ENCODE measurements around the gene OR6K3.

Gene OR6K3

DNA sequence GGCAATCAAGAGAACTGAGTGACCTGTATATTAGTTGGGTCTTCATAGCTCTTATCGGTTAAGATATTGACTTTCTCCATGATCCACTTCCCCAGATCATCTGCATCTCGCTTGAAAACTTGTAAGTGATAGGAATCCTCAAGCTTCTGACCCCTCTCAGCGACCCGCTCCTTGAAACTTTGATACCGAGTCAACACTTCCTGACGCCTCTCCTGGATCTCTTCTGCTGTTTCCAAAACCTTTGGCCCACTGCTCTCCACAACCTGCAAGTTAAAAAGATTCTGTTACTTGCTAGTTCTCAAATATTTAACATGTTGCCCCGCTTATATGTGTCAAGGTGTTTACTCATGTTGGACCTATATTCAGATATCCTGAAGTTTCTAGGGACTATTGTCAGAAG is 35.4 kb downstream of the OR6K3 start:
- DNase-seq, result no peak
- TF ChIP-seq, protein P1, sequence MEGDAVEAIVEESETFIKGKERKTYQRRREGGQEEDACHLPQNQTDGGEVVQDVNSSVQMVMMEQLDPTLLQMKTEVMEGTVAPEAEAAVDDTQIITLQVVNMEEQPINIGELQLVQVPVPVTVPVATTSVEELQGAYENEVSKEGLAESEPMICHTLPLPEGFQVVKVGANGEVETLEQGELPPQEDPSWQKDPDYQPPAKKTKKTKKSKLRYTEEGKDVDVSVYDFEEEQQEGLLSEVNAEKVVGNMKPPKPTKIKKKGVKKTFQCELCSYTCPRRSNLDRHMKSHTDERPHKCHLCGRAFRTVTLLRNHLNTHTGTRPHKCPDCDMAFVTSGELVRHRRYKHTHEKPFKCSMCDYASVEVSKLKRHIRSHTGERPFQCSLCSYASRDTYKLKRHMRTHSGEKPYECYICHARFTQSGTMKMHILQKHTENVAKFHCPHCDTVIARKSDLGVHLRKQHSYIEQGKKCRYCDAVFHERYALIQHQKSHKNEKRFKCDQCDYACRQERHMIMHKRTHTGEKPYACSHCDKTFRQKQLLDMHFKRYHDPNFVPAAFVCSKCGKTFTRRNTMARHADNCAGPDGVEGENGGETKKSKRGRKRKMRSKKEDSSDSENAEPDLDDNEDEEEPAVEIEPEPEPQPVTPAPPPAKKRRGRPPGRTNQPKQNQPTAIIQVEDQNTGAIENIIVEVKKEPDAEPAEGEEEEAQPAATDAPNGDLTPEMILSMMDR (IDR thresholded peaks at IDR 0.05; ENCODE audit: low read depth, low read length), result no peak
- no peaks in the 10 kb centered on the region for H3K27me3 ChIP-seq
- no peak overlapping the region for H3K4me3 ChIP-seq (ENCODE audit: low read depth, low read length)
- H3K36me3 ChIP-seq, result no peaks in the 10 kb centered on the region
- no peaks in the 10 kb centered on the region for H3K9me3 ChIP-seq
- H3K4me1 ChIP-seq, result no peaks in the 10 kb centered on the region

DNA sequence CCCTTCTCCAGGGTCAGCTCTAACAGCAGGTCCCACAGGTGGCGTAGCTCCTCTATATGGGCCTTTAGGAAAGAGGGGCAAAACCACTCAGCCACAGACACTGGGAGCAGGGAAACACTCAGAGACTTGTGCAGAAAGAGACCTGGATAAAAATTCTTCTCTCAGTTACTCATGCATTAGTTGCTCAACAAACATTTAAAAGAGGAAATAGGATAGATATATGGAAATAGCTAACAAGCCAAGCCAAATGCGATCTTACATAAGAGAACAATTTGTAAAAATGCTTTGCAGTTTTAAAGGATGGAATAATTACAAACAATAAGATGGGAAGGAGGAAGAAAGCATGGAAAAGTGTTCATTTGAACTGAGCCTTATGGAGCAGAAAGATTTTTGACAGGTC is 38.9 kb downstream of the OR6K3 start:
- Histone ChIP-seq H3K27me3 (no peaks in the 10 kb centered on the region), H3K4me1 (no peaks in the 10 kb centered on the region), H3K4me3 (ENCODE audit: low read depth, low read length) (no peak overlapping the region), H3K9me3 (no peaks in the 10 kb centered on the region), H3K36me3 (no peaks in the 10 kb centered on the region)
- TF ChIP-seq, protein P1 (IDR thresholded peaks at IDR 0.05; ENCODE audit: low read depth, low read length), result no peak
- DNase-seq, result no peak

GRCh38 chr1:158679289-158679688 is 41.2 kb downstream of the OR6K3 start:
- TF ChIP-seq, protein P1 (IDR thresholded peaks at IDR 0.05; ENCODE audit: low read depth, low read length), result no peak
- H3K27me3 ChIP-seq, result no peaks in the 10 kb centered on the region
- no peaks in the 10 kb centered on the region for H3K4me1 ChIP-seq
- no peak for DNase-seq
- H3K9me3 ChIP-seq, result no peaks in the 10 kb centered on the region
- H3K4me3 ChIP-seq (ENCODE audit: low read depth, low read length), result no peak overlapping the region
- no peaks in the 10 kb centered on the region for H3K36me3 ChIP-seq

GRCh38 chr1:158675563-158676323 is 44.8 kb downstream of the OR6K3 start:
- Histone ChIP-seq H3K4me3 (ENCODE audit: low read depth, low read length) (no peak overlapping the region), H3K4me1 (no peaks in the 10 kb centered on the region), H3K36me3 (no peaks in the 10 kb centered on the region), H3K27me3 (no peaks in the 10 kb centered on the region), H3K9me3 (no peaks in the 10 kb centered on the region)
- no peak for DNase-seq
- TF ChIP-seq, protein P1 (IDR thresholded peaks at IDR 0.05; ENCODE audit: low read depth, low read length), result no peak

GRCh38 chr1:158674302-158674701 is 46.2 kb downstream of the OR6K3 start:
- no peaks in the 10 kb centered on the region for H3K36me3 ChIP-seq
- H3K4me3 ChIP-seq (ENCODE audit: low read depth, low read length), result no peak overlapping the region
- H3K4me1 ChIP-seq, result no peaks in the 10 kb centered on the region
- DNase-seq, result no peak
- TF ChIP-seq, protein P1 (IDR thresholded peaks at IDR 0.05; ENCODE audit: low read depth, low read length), result no peak
- H3K27me3 ChIP-seq, result no peaks in the 10 kb centered on the region
- H3K9me3 ChIP-seq, result no peaks in the 10 kb centered on the region

Measured in BE2C (cell line).